Calu3 (cell line): ENCODE results near the gene MARK3. TPM values are rescaled to one million over a fixed set of nuclear protein-coding genes. Genes with fewer than 3 reads are reported as not detected.

Experiments used
- BruUV-seq: library from RNA; stranded (reverse); fragments of 400-500 nt; replicated peaks from 2 replicates; lab custom pipeline; 2021; lab: Mats Ljungman, UMichigan
- CTCF ChIA-PET: fragments of 300-600 bp; sonication (Branson Sonifier 250); formaldehyde crosslinking; loops from one replicate; lab custom pipeline; 2022; ENCODE audit warnings: antibody characterized with exemption; lab: Charles Lee
- DNase-seq: peaks from one replicate; pipeline ENCODE4 v3.0.0; 2022
- H3K27ac Mint-ChIP-seq: one replicate; pipeline ENCODE4 v1.8.0; 2022; ENCODE audit warnings: mixed read lengths; ENCODE audit not compliant: unreplicated experiment
- H3K27me3 Mint-ChIP-seq: one replicate; pipeline ENCODE4 v1.8.0; 2022; ENCODE audit warnings: mixed read lengths; ENCODE audit not compliant: unreplicated experiment
- H3K36me3 Mint-ChIP-seq: one replicate; pipeline ENCODE4 v1.8.0; 2022; ENCODE audit warnings: mild to moderate bottlenecking, moderate library complexity, mixed read lengths; ENCODE audit not compliant: insufficient read depth, unreplicated experiment
- H3K4me1 Mint-ChIP-seq: one replicate; pipeline ENCODE4 v1.8.0; 2022; ENCODE audit warnings: mild to moderate bottlenecking, low read depth, mixed read lengths; ENCODE audit not compliant: unreplicated experiment
- H3K4me3 Mint-ChIP-seq: one replicate; pipeline ENCODE4 v1.8.0; 2022; ENCODE audit warnings: mild to moderate bottlenecking, low read depth, moderate library complexity, mixed read lengths; ENCODE audit not compliant: unreplicated experiment
- H3K9me3 Mint-ChIP-seq: one replicate; pipeline ENCODE4 v1.8.0; 2022; ENCODE audit warnings: low read depth, mixed read lengths; ENCODE audit not compliant: unreplicated experiment
- CTCF ChIP-seq: fragments of 200-600 bp; IDR thresholded peaks from one replicate; pipeline ENCODE4 v1.8.0; 2022; ENCODE audit warnings: antibody characterized with exemption; ENCODE audit not compliant: unreplicated experiment
- intact Hi-C: fragments of 100-400 bp; cut with micrococcal nuclease; formaldehyde crosslinking; loops from one replicate; pipeline ENCODE4 v1.10.0; 2022; ENCODE audit not compliant: unreplicated experiment
- total RNA-seq: library from RNA; stranded (reverse); gene quantifications from 2 replicates; pipeline ENCODE4 v1.2.3, GENCODE V29; 2022

MARK3 gene
- total RNA-seq, 1 experiment from 2014 or later = 76.0 TPM

GRCh38 chr14:103504991-103505565, 119.9 kb downstream of the MARK3 start:
- intact Hi-C loops = no loop called here
- DNase-seq = no peak
- no peak overlapping the region for H3K4me3 Mint-ChIP-seq
- H3K27me3 Mint-ChIP-seq = no peaks in the 10 kb centered on the region
- no peak for TF ChIP-seq CTCF
- no TSS peak for BruUV-seq
- H3K9me3 Mint-ChIP-seq = no peaks in the 10 kb centered on the region
- H3K27ac Mint-ChIP-seq = peak overlapping the region; percentile 3
- peaks cover 1% of the 10 kb centered on the region for H3K4me1 Mint-ChIP-seq
- peaks cover 75% of the 10 kb centered on the region for H3K36me3 Mint-ChIP-seq
- CTCF ChIA-PET = no interaction called here

DNA sequence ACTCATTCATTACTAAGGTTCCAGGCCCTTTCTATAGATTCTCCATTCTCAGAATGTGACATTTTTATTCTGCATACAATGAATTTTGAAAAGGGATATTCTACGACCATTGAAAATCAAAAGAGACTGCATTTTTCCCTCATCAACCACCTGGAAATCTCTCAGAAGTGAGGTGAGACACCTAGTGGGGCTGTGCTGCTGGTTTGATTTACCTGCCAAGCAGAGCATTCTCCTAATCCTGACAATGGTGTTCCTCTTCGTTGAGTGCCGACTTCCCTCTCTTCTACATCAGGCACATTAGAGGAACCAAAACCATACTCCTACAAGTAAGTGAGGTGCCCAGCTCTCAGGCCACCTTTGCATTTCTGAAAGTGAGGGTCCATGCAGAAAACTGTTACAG, 122.5 kb downstream of the MARK3 start:
- H3K4me1 Mint-ChIP-seq = no peaks in the 10 kb centered on the region
- CTCF ChIA-PET = no interaction called here
- no peaks in the 10 kb centered on the region for H3K9me3 Mint-ChIP-seq
- H3K36me3 Mint-ChIP-seq = peaks cover 77% of the 10 kb centered on the region
- H3K27ac Mint-ChIP-seq = no peak overlapping the region
- TF ChIP-seq CTCF = no peak
- no peaks in the 10 kb centered on the region for H3K27me3 Mint-ChIP-seq
- intact Hi-C loops = no loop called here
- DNase-seq = no peak
- no peak overlapping the region for H3K4me3 Mint-ChIP-seq
- no TSS peak for BruUV-seq

GRCh38 chr14:103508521-103509329, 123.5 kb downstream of the MARK3 start:
- intact Hi-C loops = no loop called here
- TF ChIP-seq CTCF = no peak
- H3K27me3 Mint-ChIP-seq = no peaks in the 10 kb centered on the region
- H3K9me3 Mint-ChIP-seq = no peaks in the 10 kb centered on the region
- BruUV-seq = no TSS peak
- H3K36me3 Mint-ChIP-seq = peaks cover 75% of the 10 kb centered on the region
- H3K4me1 Mint-ChIP-seq = no peaks in the 10 kb centered on the region
- CTCF ChIA-PET = interaction anchor here (0.6 kb wide), 1 partner anchor 255 kb away, joined by 4 read pairs; no protein-coding TSS in a partner anchor
- no peak overlapping the region for H3K4me3 Mint-ChIP-seq
- no peak for DNase-seq
- H3K27ac Mint-ChIP-seq = no peak overlapping the region

GRCh38 chr14:103509864-103510723, 124.9 kb downstream of the MARK3 start:
- H3K27ac Mint-ChIP-seq = no peak overlapping the region
- intact Hi-C loops = no loop called here
- no peak for TF ChIP-seq CTCF
- no peaks in the 10 kb centered on the region for H3K4me1 Mint-ChIP-seq
- CTCF ChIA-PET = no interaction called here
- no peaks in the 10 kb centered on the region for H3K9me3 Mint-ChIP-seq
- H3K27me3 Mint-ChIP-seq = no peaks in the 10 kb centered on the region
- BruUV-seq = no TSS peak
- no peak overlapping the region for H3K4me3 Mint-ChIP-seq
- peaks cover 77% of the 10 kb centered on the region for H3K36me3 Mint-ChIP-seq
- DNase-seq = no peak
